MM.1S (cell line): Measurements from ENCODE around the gene TMEM80.

Experiments
- EZH2 ChIP-seq: fragments of 300-600 bp; sonication (generic); optimal IDR thresholded peaks from 2 replicates; pipeline ENCODE3; 2017; ENCODE audit warnings: low read depth, mild to moderate bottlenecking, antibody characterized with exemption, low read length, mixed read lengths
- EZH2phosphoT487 ChIP-seq: fragments of 300-600 bp; sonication (generic); IDR thresholded peaks from 2 replicates; pipeline ENCODE4 v1.6.1; 2018; ENCODE audit warnings: antibody characterized with exemption, low read length
- TF ChIP-seq, protein P1 (sequence below): fragments of 300-600 bp; sonication (generic); IDR thresholded peaks from 2 replicates; pipeline ENCODE4 v1.5.1; 2016; ENCODE audit warnings: antibody characterized with exemption, low read length, mixed read lengths

DNA sequence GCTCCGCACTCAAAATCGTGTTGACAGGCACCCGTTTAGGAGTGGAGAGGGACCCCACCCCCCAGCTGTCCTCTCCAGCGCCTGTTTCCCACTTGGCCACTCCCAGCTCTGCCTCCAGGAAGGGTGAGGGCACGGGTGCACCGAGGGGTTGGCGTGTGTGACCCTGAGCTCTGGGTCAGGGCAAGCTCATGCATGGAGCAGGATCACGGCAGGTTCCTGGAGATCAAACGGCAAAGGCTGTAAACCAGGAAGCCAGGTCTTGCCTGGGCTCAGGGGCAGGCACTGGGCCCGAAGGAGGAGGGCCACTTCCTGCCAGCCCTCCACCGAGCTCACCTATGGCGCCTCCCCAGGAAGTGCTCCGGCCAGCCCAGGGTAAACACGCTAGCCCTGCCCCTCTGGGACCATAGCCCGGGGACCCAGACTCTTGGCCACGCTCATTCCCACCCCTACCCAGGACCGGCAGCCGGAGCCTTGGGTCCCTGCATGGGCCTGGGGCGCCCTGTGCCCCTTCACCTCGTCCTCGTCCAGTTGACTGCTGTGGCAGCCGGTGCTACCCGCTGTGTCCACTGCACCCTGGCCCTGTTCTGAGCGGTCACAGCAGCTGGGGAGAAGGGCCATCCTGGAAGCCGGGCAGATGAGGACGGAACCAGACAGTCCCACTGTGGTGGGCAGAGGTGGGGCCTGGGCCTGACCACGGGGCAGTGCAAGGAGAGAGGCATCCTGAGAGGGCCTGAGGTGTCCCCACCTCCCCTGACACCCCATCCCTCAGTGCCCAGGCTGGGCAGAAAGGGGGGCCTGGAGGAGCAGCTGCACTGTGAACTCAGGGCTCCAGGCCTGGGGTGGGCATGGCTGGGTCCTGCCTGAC lies 9.4 kb downstream of the TMEM80 start:
- TF ChIP-seq, protein P1, sequence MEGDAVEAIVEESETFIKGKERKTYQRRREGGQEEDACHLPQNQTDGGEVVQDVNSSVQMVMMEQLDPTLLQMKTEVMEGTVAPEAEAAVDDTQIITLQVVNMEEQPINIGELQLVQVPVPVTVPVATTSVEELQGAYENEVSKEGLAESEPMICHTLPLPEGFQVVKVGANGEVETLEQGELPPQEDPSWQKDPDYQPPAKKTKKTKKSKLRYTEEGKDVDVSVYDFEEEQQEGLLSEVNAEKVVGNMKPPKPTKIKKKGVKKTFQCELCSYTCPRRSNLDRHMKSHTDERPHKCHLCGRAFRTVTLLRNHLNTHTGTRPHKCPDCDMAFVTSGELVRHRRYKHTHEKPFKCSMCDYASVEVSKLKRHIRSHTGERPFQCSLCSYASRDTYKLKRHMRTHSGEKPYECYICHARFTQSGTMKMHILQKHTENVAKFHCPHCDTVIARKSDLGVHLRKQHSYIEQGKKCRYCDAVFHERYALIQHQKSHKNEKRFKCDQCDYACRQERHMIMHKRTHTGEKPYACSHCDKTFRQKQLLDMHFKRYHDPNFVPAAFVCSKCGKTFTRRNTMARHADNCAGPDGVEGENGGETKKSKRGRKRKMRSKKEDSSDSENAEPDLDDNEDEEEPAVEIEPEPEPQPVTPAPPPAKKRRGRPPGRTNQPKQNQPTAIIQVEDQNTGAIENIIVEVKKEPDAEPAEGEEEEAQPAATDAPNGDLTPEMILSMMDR: no peak
- TF ChIP-seq EZH2 (no peak), EZH2phosphoT487 (no peak)
